HCT116 (cell line): ENCODE results near the gene ZDHHC14. TPM values are rescaled to one million over a fixed set of nuclear protein-coding genes. Genes with fewer than 3 reads are reported as not detected.

Experiments used
- ATAC-seq: fragments of 200-7000 bp; cut with Tn5 transposase; 2 replicates; pipeline ENCODE4 v1.9.1; 2020; ENCODE audit warnings: mild to moderate bottlenecking, moderate library complexity
- BruUV-seq: library from RNA; stranded (reverse); fragments of 400-500 nt; replicated peaks from 2 replicates; lab custom pipeline; 2021; lab: Mats Ljungman, UMichigan
- CTCF ChIA-PET: fragments of 300-600 bp; sonication (Branson Sonifier 250); formaldehyde crosslinking; loops from one replicate; lab custom pipeline; 2021; ENCODE audit warnings: antibody characterized with exemption; lab: Charles Lee
- POLR2A ChIA-PET: fragments of 300-600, 350-600 bp; sonication (Branson Sonifier 250); formaldehyde crosslinking; loops from one replicate; lab custom pipeline; 2021; ENCODE audit warnings: antibody characterized with exemption; lab: Charles Lee
- RAD21 ChIA-PET, 2 experiments: fragments of 300-600 bp; sonication (Branson Sonifier 250); formaldehyde crosslinking; loops; one replicate each; lab custom pipeline; 2023; ENCODE audit warnings: low total read pairs in 2 of 2; ENCODE audit not compliant: uncharacterized antibody in 2 of 2, unreplicated experiment in 2 of 2, low non-redundant PET in 1 of 2; lab: Charles Lee
- DNase-seq: peaks from one replicate; pipeline ENCODE4 v3.0.0-alpha.2; 2010; ENCODE audit warnings: low read depth, low spot score
- H2AFZ ChIP-seq: fragments of 200-600 bp; shearing (Covaris generic), sonication (generic); 2 replicates; pipeline ENCODE4 v1.6.1; 2017; ENCODE audit warnings: low read depth, mixed run types, mixed read lengths, antibody characterized with exemption, low read length; ENCODE audit not compliant: poor library complexity, severe bottlenecking
- H3K27ac ChIP-seq: 2 replicates; pipeline ENCODE4 v1.5.1; 2012; ENCODE audit warnings: low read depth, low read length
- H3K27me3 ChIP-seq: fragments of 200-600 bp; sonication (generic); 2 replicates; pipeline ENCODE4 v1.6.1; 2016; ENCODE audit warnings: mixed run types, low read length, mixed read lengths; ENCODE audit not compliant: insufficient read depth
- H3K36me3 ChIP-seq, 2 experiments: fragments of 200-500 bp in 1 of 2; fragments of 200-600 bp in 1 of 2; sonication (Bioruptor generic) in 1 of 2; sonication (generic) in 1 of 2; 2 replicates each; pipeline versions ENCODE4 v1.5.1 to v1.6.1; 2014 to 2016; ENCODE audit warnings: low read length in 2 of 2, inconsistent platforms in 1 of 2, mixed read lengths in 1 of 2, mixed run types in 1 of 2; ENCODE audit not compliant: insufficient read depth in 2 of 2, control insufficient read depth in 1 of 2
- H3K4me1 ChIP-seq, 2 experiments: fragments of 200-600 bp in 1 of 2; sonication (generic) in 1 of 2; 2 replicates each; pipeline versions ENCODE4 v1.5.1 to v1.6.1; 2012 to 2017; ENCODE audit warnings: low read length in 2 of 2, inconsistent platforms in 1 of 2, mild to moderate bottlenecking in 1 of 2, mixed read lengths in 1 of 2, mixed run types in 1 of 2, moderate library complexity in 1 of 2; ENCODE audit not compliant: insufficient read depth in 2 of 2, control insufficient read depth in 1 of 2
- H3K4me2 ChIP-seq: fragments of 200-600 bp; sonication (generic); 2 replicates; pipeline ENCODE4 v1.6.1; 2017; ENCODE audit warnings: mixed run types, low read length, mixed read lengths
- H3K4me3 ChIP-seq, 2 experiments: fragments of 200-600 bp in 1 of 2; sonication (generic) in 1 of 2; replicated peaks in 1 of 2; 2 replicates each; pipeline ENCODE4 v1.5.1; 2011 to 2016; ENCODE audit warnings: low read length in 2 of 2, control low read depth in 1 of 2, low read depth in 1 of 2, mild to moderate bottlenecking in 1 of 2, mixed read lengths in 1 of 2, mixed run types in 1 of 2
- H3K79me2 ChIP-seq: fragments of 200-600 bp; sonication (generic); 2 replicates; pipeline ENCODE4 v1.6.1; 2017; ENCODE audit warnings: mild to moderate bottlenecking, mixed run types, low read length, moderate library complexity, mixed read lengths; ENCODE audit not compliant: insufficient read depth
- H3K9ac ChIP-seq: fragments of 200-600 bp; sonication (generic); 2 replicates; pipeline ENCODE4 v1.6.1; 2016; ENCODE audit warnings: low read length, mixed read lengths
- H3K9me2 ChIP-seq: fragments of 200-600 bp; sonication (generic), shearing (Covaris generic); 2 replicates; pipeline ENCODE4 v1.6.1; 2017; ENCODE audit warnings: mixed run types, mild to moderate bottlenecking, moderate library complexity; ENCODE audit not compliant: insufficient read depth
- H3K9me3 ChIP-seq, 2 experiments: fragments of 200-500 bp in 1 of 2; fragments of 200-600 bp in 1 of 2; sonication (Bioruptor generic) in 1 of 2; sonication (generic) in 1 of 2; 2 replicates each; pipeline ENCODE4 v1.6.1; 2014 to 2017; ENCODE audit warnings: low read length in 2 of 2, mixed read lengths in 2 of 2, inconsistent platforms in 1 of 2, low read depth in 1 of 2, mild to moderate bottlenecking in 1 of 2, mixed run types in 1 of 2, moderate library complexity in 1 of 2; ENCODE audit not compliant: control insufficient read depth in 1 of 2, insufficient read depth in 1 of 2
- H4K20me1 ChIP-seq: fragments of 200-600 bp; sonication (generic), shearing (Covaris generic); 2 replicates; pipeline ENCODE4 v1.6.1; 2017; ENCODE audit warnings: mixed run types, mild to moderate bottlenecking, moderate library complexity; ENCODE audit not compliant: insufficient read depth
- ELF1 ChIP-seq: IDR thresholded peaks from 2 replicates; pipeline ENCODE4 v1.6.1; 2012; ENCODE audit warnings: low read depth, borderline replicate concordance
- EZH2 ChIP-seq: fragments of 200-600 bp; sonication (generic); IDR thresholded peaks from 2 replicates; pipeline ENCODE4 v1.6.1; 2017; ENCODE audit warnings: antibody characterized with exemption, mixed run types
- JUND ChIP-seq: IDR thresholded peaks from 2 replicates; pipeline ENCODE4 v1.6.1; 2012
- POLR2A ChIP-seq: IDR thresholded peaks from 2 replicates; pipeline ENCODE4 v1.7.0; 2011; ENCODE audit warnings: borderline replicate concordance; ENCODE audit not compliant: insufficient read depth, insufficient read length; ENCODE audit errors: extremely low read depth
- POLR2AphosphoS5 ChIP-seq: IDR thresholded peaks from 2 replicates; pipeline ENCODE4 v1.6.1; 2011; ENCODE audit warnings: mild to moderate bottlenecking, low read depth, low read length, moderate library complexity
- RAD21 ChIP-seq: IDR thresholded peaks from 2 replicates; pipeline ENCODE4 v1.6.1; 2012; ENCODE audit warnings: low read depth, mild to moderate bottlenecking
- SIN3A ChIP-seq: IDR thresholded peaks from 2 replicates; pipeline ENCODE4 v1.6.1; 2012; ENCODE audit warnings: low read depth
- SRF ChIP-seq: IDR thresholded peaks from 2 replicates; pipeline ENCODE4 v1.6.1; 2012; ENCODE audit warnings: low read depth
- YY1 ChIP-seq: IDR thresholded peaks from 2 replicates; pipeline ENCODE4 v1.6.1; 2011; ENCODE audit warnings: low read length, low read depth, moderate library complexity, mild to moderate bottlenecking; ENCODE audit not compliant: insufficient replicate concordance; ENCODE audit errors: extremely low read depth
- intact Hi-C: fragments of 100-400 bp; cut with micrococcal nuclease; formaldehyde crosslinking; loops from 2 replicates; pipeline ENCODE4 v1.10.0; 2022
- total RNA-seq: library from RNA; stranded (reverse); gene quantifications from one replicate; pipeline ENCODE4 v1.2.1, GENCODE V29; 2021; ENCODE audit not compliant: unreplicated experiment
- TF ChIP-seq, protein P1 (sequence below): IDR thresholded peaks from 2 replicates; pipeline ENCODE4 v1.6.1; 2012; ENCODE audit warnings: low read depth

The ZDHHC14 gene
- total RNA-seq, 1 experiment from 2014 or later = 5.3 TPM

DNA sequence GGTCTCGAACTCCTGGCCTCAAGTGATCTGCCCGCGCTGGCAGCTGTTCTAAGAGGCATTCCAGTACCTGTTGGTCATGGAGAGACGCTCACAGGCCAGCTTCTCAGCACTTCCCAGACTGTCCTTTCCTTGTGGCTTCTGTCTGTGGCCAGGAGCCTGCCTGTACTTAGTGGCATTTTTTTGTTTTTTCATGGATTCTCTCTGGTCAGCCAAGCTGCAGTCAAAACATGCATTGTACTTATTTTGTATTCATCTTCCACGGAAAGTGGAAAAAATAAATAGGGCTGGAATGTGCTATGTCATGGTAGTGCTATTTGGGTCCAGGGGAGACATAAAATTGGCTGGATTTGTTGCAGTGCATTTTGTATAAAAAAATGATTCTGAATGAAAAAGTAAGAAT is 29.1 kb downstream of the ZDHHC14 start:
- no peak for ATAC-seq
- no peak overlapping the region for H3K9ac ChIP-seq
- H3K9me3 ChIP-seq = no peaks in the 10 kb centered on the region
- H3K4me2 ChIP-seq = no peak overlapping the region
- CTCF ChIA-PET = no interaction called here
- peaks cover 0 to 4% of the 10 kb centered on the region in 2 experiments; a peak in 1 of 4 replicates for H3K4me1 ChIP-seq
- H3K36me3 ChIP-seq = no peaks in the 10 kb centered on the region
- POLR2A ChIA-PET = no interaction called here
- DNase-seq = no peak
- TF ChIP-seq JUND = no peak
- TF ChIP-seq, protein P1, sequence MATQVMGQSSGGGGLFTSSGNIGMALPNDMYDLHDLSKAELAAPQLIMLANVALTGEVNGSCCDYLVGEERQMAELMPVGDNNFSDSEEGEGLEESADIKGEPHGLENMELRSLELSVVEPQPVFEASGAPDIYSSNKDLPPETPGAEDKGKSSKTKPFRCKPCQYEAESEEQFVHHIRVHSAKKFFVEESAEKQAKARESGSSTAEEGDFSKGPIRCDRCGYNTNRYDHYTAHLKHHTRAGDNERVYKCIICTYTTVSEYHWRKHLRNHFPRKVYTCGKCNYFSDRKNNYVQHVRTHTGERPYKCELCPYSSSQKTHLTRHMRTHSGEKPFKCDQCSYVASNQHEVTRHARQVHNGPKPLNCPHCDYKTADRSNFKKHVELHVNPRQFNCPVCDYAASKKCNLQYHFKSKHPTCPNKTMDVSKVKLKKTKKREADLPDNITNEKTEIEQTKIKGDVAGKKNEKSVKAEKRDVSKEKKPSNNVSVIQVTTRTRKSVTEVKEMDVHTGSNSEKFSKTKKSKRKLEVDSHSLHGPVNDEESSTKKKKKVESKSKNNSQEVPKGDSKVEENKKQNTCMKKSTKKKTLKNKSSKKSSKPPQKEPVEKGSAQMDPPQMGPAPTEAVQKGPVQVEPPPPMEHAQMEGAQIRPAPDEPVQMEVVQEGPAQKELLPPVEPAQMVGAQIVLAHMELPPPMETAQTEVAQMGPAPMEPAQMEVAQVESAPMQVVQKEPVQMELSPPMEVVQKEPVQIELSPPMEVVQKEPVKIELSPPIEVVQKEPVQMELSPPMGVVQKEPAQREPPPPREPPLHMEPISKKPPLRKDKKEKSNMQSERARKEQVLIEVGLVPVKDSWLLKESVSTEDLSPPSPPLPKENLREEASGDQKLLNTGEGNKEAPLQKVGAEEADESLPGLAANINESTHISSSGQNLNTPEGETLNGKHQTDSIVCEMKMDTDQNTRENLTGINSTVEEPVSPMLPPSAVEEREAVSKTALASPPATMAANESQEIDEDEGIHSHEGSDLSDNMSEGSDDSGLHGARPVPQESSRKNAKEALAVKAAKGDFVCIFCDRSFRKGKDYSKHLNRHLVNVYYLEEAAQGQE = no peak
- TF ChIP-seq EZH2 = no peak
- TF ChIP-seq SIN3A = no peak
- no peak for TF ChIP-seq RAD21
- TF ChIP-seq ELF1 = no peak
- no peak for TF ChIP-seq POLR2AphosphoS5
- no peak for TF ChIP-seq POLR2A
- TF ChIP-seq SRF = no peak
- TF ChIP-seq YY1 = no peak
- BruUV-seq = no TSS peak
- RAD21 ChIA-PET = no interaction called here
- H3K79me2 ChIP-seq = no peaks in the 10 kb centered on the region
- no peaks in the 10 kb centered on the region for H4K20me1 ChIP-seq
- no peak overlapping the region for H2AFZ ChIP-seq
- H3K9me2 ChIP-seq = no peaks in the 10 kb centered on the region
- no peak overlapping the region for H3K27ac ChIP-seq
- no peaks in the 10 kb centered on the region for H3K27me3 ChIP-seq
- intact Hi-C loops = no loop called here
- H3K4me3 ChIP-seq = no peak overlapping the region
